ENCODE data around the gene FYTTD1. TPM values are rescaled to one million over a fixed set of nuclear protein-coding genes. Genes with fewer than 3 reads are reported as not detected.

Gene FYTTD1
- total and polyA plus RNA-seq, 2 of the 4 experiments (the other 2 are of a cell fraction): 20.4 to 50.2 TPM

GRCh38 chr3:197804511-197804910 lies 54.8 kb downstream of the FYTTD1 start:
- no peak overlapping the region for H2AK9ac ChIP-seq (replicated peaks; ENCODE audit: low read depth, low read length, poor library complexity)
- no peak overlapping the region for H2BK15ac ChIP-seq (ENCODE audit: low read depth, low read length)
- H2AFZ ChIP-seq (replicated peaks; ENCODE audit: low read length, poor library complexity): no peak overlapping the region
- CTCF ChIA-PET: interaction anchor here (0.7 kb wide), 1 partner anchor 108 kb away, joined by 10 read pairs; no protein-coding TSS in a partner anchor
- no peaks in the 10 kb centered on the region for H3K9me3 ChIP-seq (ENCODE audit: control insufficient read depth, insufficient read depth, low read length)
- no peak overlapping the region for H3K4me3 ChIP-seq (ENCODE audit: insufficient read depth, low read depth, low read length)
- in situ Hi-C loops (cut with MboI; ENCODE audit: low sequenced_read_pairs) (no loop called here), dilution Hi-C loops (cut with HindIII; ENCODE audit: low sequenced_read_pairs, unreplicated experiment) (no loop called here), intact Hi-C loops (cut with micrococcal nuclease) (no loop called here)
- H3K14ac ChIP-seq (replicated peaks; ENCODE audit: low read depth, low read length): no peak overlapping the region
- TF ChIP-seq MXI1 (IDR thresholded peaks at IDR 0.05; ENCODE audit: borderline replicate concordance, low read depth, low read length) (no peak), ELK1 (IDR thresholded peaks at IDR 0.05; ENCODE audit: borderline replicate concordance, low read depth, low read length) (no peak), RCOR1 (IDR thresholded peaks at IDR 0.05; ENCODE audit: insufficient replicate concordance, low read length) (no peak), MAZ (IDR thresholded peaks at IDR 0.05; ENCODE audit: borderline replicate concordance, low read depth, low read length) (no peak)
- H2BK120ac ChIP-seq (ENCODE audit: low read depth, low read length): no peak overlapping the region
- BruUV-seq (replicated peaks): no TSS peak
- H3K36me3 ChIP-seq (ENCODE audit: control insufficient read depth, insufficient read depth, low read length): no peaks in the 10 kb centered on the region
- peaks cover 15 to 63% of the 10 kb centered on the region in 2 experiments; a peak in 3 of 4 replicates for H3K79me1 ChIP-seq (ENCODE audit: low read depth in 1 of 2, low read length in 2 of 2)
- no peak overlapping the region for H4K5ac ChIP-seq (ENCODE audit: low read depth, low read length)
- H3K4me1 ChIP-seq (ENCODE audit: control insufficient read depth, insufficient read depth, low read length): peaks cover 18% of the 10 kb centered on the region
- peaks cover 62% of the 10 kb centered on the region for H4K20me1 ChIP-seq (ENCODE audit: insufficient read depth, low read length)
- H3K56ac ChIP-seq (ENCODE audit: extremely low read depth, insufficient read depth, low read length): no peak overlapping the region
- H4K8ac ChIP-seq (ENCODE audit: low read depth in 2 of 2, low read length in 2 of 2): no peak overlapping the region
- POLR2A ChIA-PET (ENCODE audit: unreplicated experiment): no interaction called here
- H3K27me3 ChIP-seq (ENCODE audit: control insufficient read depth, insufficient read depth, low read length): no peaks in the 10 kb centered on the region
- no peak overlapping the region for H3K9ac ChIP-seq (ENCODE audit: low read depth, low read length)
- no peak overlapping the region for H3K4ac ChIP-seq (ENCODE audit: low read depth, low read length)
- no CpG with 5 or more reads among the region's 4 CpGs for WGBS, 2 experiments (ENCODE audit: extremely low coverage in 2 of 2, insufficient read length in 1 of 2)
- no peak overlapping the region for H3K4me2 ChIP-seq (ENCODE audit: low read depth, low read length)
- ATAC-seq (ENCODE audit: low read depth) (no peak), DNase-seq (no peak)
- no peak overlapping the region for H2BK5ac ChIP-seq (ENCODE audit: low read depth, low read length, poor library complexity, severe bottlenecking)
- no peak overlapping the region for H3K23ac ChIP-seq (ENCODE audit: low read depth, low read length)
- no peak overlapping the region for H2BK20ac ChIP-seq (ENCODE audit: low read depth, low read length)
- H3K27ac ChIP-seq (ENCODE audit: insufficient read depth, low read length): no peak overlapping the region
- peaks cover 14% of the 10 kb centered on the region for H3K9me1 ChIP-seq (ENCODE audit: insufficient read depth, low read length)
- no peak overlapping the region for H2AK5ac ChIP-seq (ENCODE audit: low read depth, low read length)
- no peak overlapping the region for H4K91ac ChIP-seq (ENCODE audit: insufficient read depth, low read depth, low read length)
- no peak overlapping the region for H3K18ac ChIP-seq (ENCODE audit: low read depth, low read length)
